ENCODE results near the gene TNFAIP2. TPM values are rescaled to one million over a fixed set of nuclear protein-coding genes. Genes with fewer than 3 reads are reported as not detected.

Gene TNFAIP2
- total RNA-seq, 1 donor from 2014 or later = 5.3 TPM

- Histone ChIP-seq H3K4me2 (peak overlapping the region; percentile 52), H3K36me3 (no peaks in the 10 kb centered on the region), H3K9ac (no peak overlapping the region), H3F3A (ENCODE audit: low read depth) (no peaks in the 10 kb centered on the region), H3K79me2 (ENCODE audit: low read depth) (no peaks in the 10 kb centered on the region), H3K27me3 (peaks cover 16% of the 10 kb centered on the region), H3K4me1 (peaks cover 12% of the 10 kb centered on the region), H3K9me3 (ENCODE audit: low read depth) (no peaks in the 10 kb centered on the region), H2AFZ (replicated peaks) (no peak overlapping the region), H3K4me3 (no peak overlapping the region), H3K27ac (no peak overlapping the region), H4K20me1 (ENCODE audit: low read depth) (no peaks in the 10 kb centered on the region)
- peak overlapping the region; percentile 67 for H3K4me3 Mint-ChIP-seq
- H3K27me3 Mint-ChIP-seq (ENCODE audit: insufficient read depth, low read depth) = peaks cover 11% of the 10 kb centered on the region
- peak overlapping the region; percentile 57 for H3K27ac Mint-ChIP-seq
- H3K9me3 Mint-ChIP-seq = no peaks in the 10 kb centered on the region
- peaks cover 17% of the 10 kb centered on the region for H3K4me1 Mint-ChIP-seq
- no peaks in the 10 kb centered on the region for H3K36me3 Mint-ChIP-seq
- no peak for DNase-seq (ENCODE audit: low spot score)
- no peak for TF ChIP-seq CTCF (IDR thresholded peaks at IDR 0.05)
- TF ChIP-seq EZH2phosphoT487 (IDR thresholded peaks at IDR 0.05) = no peak
- TF ChIP-seq EZH2 (IDR thresholded peaks at IDR 0.05) = no peak
Measured at GRCh38 chr14:103110681-103111231, 12.5 kb upstream of the TNFAIP2 start.

- TF ChIP-seq EZH2phosphoT487 (IDR thresholded peaks at IDR 0.05) (no peak), CTCF (IDR thresholded peaks at IDR 0.05) (no peak)
- Histone ChIP-seq H3K79me2 (ENCODE audit: low read depth) (no peaks in the 10 kb centered on the region), H3K36me3 (no peaks in the 10 kb centered on the region), H3K4me1 (peaks cover 12% of the 10 kb centered on the region), H3K9ac (no peak overlapping the region), H3K27ac (no peak overlapping the region), H3K27me3 (peaks cover 16% of the 10 kb centered on the region), H3K9me3 (ENCODE audit: low read depth) (no peaks in the 10 kb centered on the region), H4K20me1 (ENCODE audit: low read depth) (no peaks in the 10 kb centered on the region), H2AFZ (replicated peaks) (no peak overlapping the region), H3F3A (ENCODE audit: low read depth) (no peaks in the 10 kb centered on the region), H3K4me3 (no peak overlapping the region), H3K4me2 (no peak overlapping the region)
- H3K9me3 Mint-ChIP-seq = no peaks in the 10 kb centered on the region
- peaks cover 17% of the 10 kb centered on the region for H3K4me1 Mint-ChIP-seq
- H3K36me3 Mint-ChIP-seq = no peaks in the 10 kb centered on the region
- H3K27ac Mint-ChIP-seq = no peak overlapping the region
- DNase-seq (ENCODE audit: low spot score) = no peak
- H3K27me3 Mint-ChIP-seq (ENCODE audit: insufficient read depth, low read depth) = peaks cover 10% of the 10 kb centered on the region
- H3K4me3 Mint-ChIP-seq = no peak overlapping the region
Measured at GRCh38 chr14:103111232-103111868, 11.9 kb upstream of the TNFAIP2 start.

- H3F3A ChIP-seq (ENCODE audit: low read depth) = no peaks in the 10 kb centered on the region
- H3K4me2 ChIP-seq = no peak overlapping the region
- no peaks in the 10 kb centered on the region for H4K20me1 ChIP-seq (ENCODE audit: low read depth)
- peaks cover 10% of the 10 kb centered on the region for H3K27me3 Mint-ChIP-seq (ENCODE audit: insufficient read depth, low read depth)
- no peak overlapping the region for H3K27ac ChIP-seq
- no peaks in the 10 kb centered on the region for H3K36me3 ChIP-seq
- H3K4me1 ChIP-seq = peaks cover 12% of the 10 kb centered on the region
- H3K9me3 Mint-ChIP-seq = no peaks in the 10 kb centered on the region
- H3K4me3 ChIP-seq = no peak overlapping the region
- H3K4me3 Mint-ChIP-seq = no peak overlapping the region
- H3K9ac ChIP-seq = no peak overlapping the region
- H3K4me1 Mint-ChIP-seq = peaks cover 20% of the 10 kb centered on the region
- no peaks in the 10 kb centered on the region for H3K36me3 Mint-ChIP-seq
- peaks cover 16% of the 10 kb centered on the region for H3K27me3 ChIP-seq
- TF ChIP-seq CTCF (IDR thresholded peaks at IDR 0.05) = no peak
- TF ChIP-seq EZH2 (IDR thresholded peaks at IDR 0.05) = no peak
- TF ChIP-seq EZH2phosphoT487 (IDR thresholded peaks at IDR 0.05) = no peak
- no peak overlapping the region for H3K27ac Mint-ChIP-seq
- no peak for DNase-seq (ENCODE audit: low spot score)
- no peak overlapping the region for H2AFZ ChIP-seq (replicated peaks)
- no peaks in the 10 kb centered on the region for H3K9me3 ChIP-seq (ENCODE audit: low read depth)
- no peaks in the 10 kb centered on the region for H3K79me2 ChIP-seq (ENCODE audit: low read depth)
Measured at GRCh38 chr14:103112400-103113243, 10.6 kb upstream of the TNFAIP2 start.

Data from neural progenitor cell (in vitro differentiated cells).